ENCODE results near the gene CFAP68. TPM values are rescaled to one million over a fixed set of nuclear protein-coding genes. Genes with fewer than 3 reads are reported as not detected.
A peak's percentile ranks its signal among the peaks of the same experiment; 100 is the strongest.

Gene CFAP68
- total and polyA plus RNA-seq, 4 donors, result 15.2 to 49.0 (median 22.5) TPM

GRCh38 chr11:111846636-111847035, 32.7 kb upstream of the CFAP68 start:
- no peak overlapping the region for H3K4me3 ChIP-seq
- DNase-seq (no peak), ATAC-seq (ENCODE audit: insufficient read depth, low FRiP score) (no peak)
- 42 to 70% methylated on average over 1 of the region's 1 CpG for WGBS, 2 donors
- H3K27ac ChIP-seq (ENCODE audit: low read depth in 1 of 2, low read length in 1 of 2), result no peak overlapping the region
- peaks cover 8 to 37% (median 11%) of the 10 kb centered on the region in 4 donors for H3K36me3 ChIP-seq (ENCODE audit: control insufficient read depth in 4 of 4, insufficient read depth in 4 of 4, low read length in 4 of 4)
- H3K27me3 ChIP-seq (ENCODE audit: control insufficient read depth in 3 of 3, insufficient read depth in 3 of 3, low read length in 2 of 3), result no peaks in the 10 kb centered on the region
- no peak overlapping the region for H3K9ac ChIP-seq (ENCODE audit: insufficient read depth in 1 of 2, low read length in 2 of 2)
- no peaks in the 10 kb centered on the region for H3K4me1 ChIP-seq (ENCODE audit: control insufficient read depth in 5 of 5, insufficient read depth in 5 of 5, low read length in 5 of 5)
- H3K9me3 ChIP-seq (ENCODE audit: control insufficient read depth in 4 of 4, insufficient read depth in 3 of 4, low read length in 3 of 4), result no peaks in the 10 kb centered on the region
- TF ChIP-seq CTCF (IDR thresholded peaks at IDR 0.05; ENCODE audit: control extremely low read depth, extremely low read depth), result no peak

GRCh38 chr11:111849631-111850030, 29.7 kb upstream of the CFAP68 start:
- TF ChIP-seq CTCF (IDR thresholded peaks at IDR 0.05; ENCODE audit: control extremely low read depth, extremely low read depth), result no peak
- Histone ChIP-seq H3K27me3 (ENCODE audit: control insufficient read depth in 3 of 3, insufficient read depth in 3 of 3, low read length in 2 of 3) (no peaks in the 10 kb centered on the region), H3K9ac (ENCODE audit: insufficient read depth in 1 of 2, low read length in 2 of 2) (no peak overlapping the region), H3K4me3 (no peak overlapping the region), H3K9me3 (ENCODE audit: control insufficient read depth in 4 of 4, insufficient read depth in 3 of 4, low read length in 3 of 4) (no peaks in the 10 kb centered on the region), H3K27ac (ENCODE audit: low read depth in 1 of 2, low read length in 1 of 2) (no peak overlapping the region), H3K4me1 (ENCODE audit: control insufficient read depth in 5 of 5, insufficient read depth in 5 of 5, low read length in 5 of 5) (no peaks in the 10 kb centered on the region), H3K36me3 (ENCODE audit: control insufficient read depth in 4 of 4, insufficient read depth in 4 of 4, low read length in 4 of 4) (peaks cover 10 to 36% (median 12%) of the 10 kb centered on the region in 4 donors)
- WGBS, 2 donors, result 98 to 99% methylated on average over 3 of the region's 3 CpGs
- ATAC-seq (ENCODE audit: insufficient read depth, low FRiP score) (no peak), DNase-seq (no peak)

GRCh38 chr11:111851067-111851466, 28.3 kb upstream of the CFAP68 start:
- Histone ChIP-seq H3K36me3 (ENCODE audit: control insufficient read depth in 4 of 4, insufficient read depth in 4 of 4, low read length in 4 of 4) (peaks cover 10 to 34% (median 13%) of the 10 kb centered on the region in 4 donors), H3K4me3 (no peak overlapping the region), H3K27me3 (ENCODE audit: control insufficient read depth in 3 of 3, insufficient read depth in 3 of 3, low read length in 2 of 3) (no peaks in the 10 kb centered on the region), H3K9me3 (ENCODE audit: control insufficient read depth in 4 of 4, insufficient read depth in 3 of 4, low read length in 3 of 4) (no peaks in the 10 kb centered on the region), H3K9ac (ENCODE audit: insufficient read depth in 1 of 2, low read length in 2 of 2) (no peak overlapping the region), H3K27ac (ENCODE audit: low read depth in 1 of 2, low read length in 1 of 2) (no peak overlapping the region), H3K4me1 (ENCODE audit: control insufficient read depth in 5 of 5, insufficient read depth in 5 of 5, low read length in 5 of 5) (no peaks in the 10 kb centered on the region)
- ATAC-seq (ENCODE audit: insufficient read depth, low FRiP score) (no peak), DNase-seq (no peak)
- no peak for TF ChIP-seq CTCF (IDR thresholded peaks at IDR 0.05; ENCODE audit: control extremely low read depth, extremely low read depth)
- WGBS, 2 donors, result 92 to 93% methylated on average over 8 of the region's 8 CpGs

- DNase-seq, result peak in 2 of 3 donors; percentile 11 to 13
- H3K9ac ChIP-seq (ENCODE audit: insufficient read depth in 1 of 2, low read length in 2 of 2), result no peak overlapping the region
- no peak overlapping the region for H3K4me3 ChIP-seq
- H3K27me3 ChIP-seq (ENCODE audit: control insufficient read depth in 3 of 3, insufficient read depth in 3 of 3, low read length in 2 of 3), result no peaks in the 10 kb centered on the region
- H3K4me1 ChIP-seq (ENCODE audit: control insufficient read depth in 5 of 5, insufficient read depth in 5 of 5, low read length in 5 of 5), result no peaks in the 10 kb centered on the region
- H3K36me3 ChIP-seq (ENCODE audit: control insufficient read depth in 4 of 4, insufficient read depth in 4 of 4, low read length in 4 of 4), result peaks cover 10 to 28% (median 13%) of the 10 kb centered on the region in 4 donors
- no peak overlapping the region for H3K27ac ChIP-seq (ENCODE audit: low read depth in 1 of 2, low read length in 1 of 2)
- H3K9me3 ChIP-seq (ENCODE audit: control insufficient read depth in 4 of 4, insufficient read depth in 3 of 4, low read length in 3 of 4), result no peaks in the 10 kb centered on the region
- ATAC-seq (ENCODE audit: insufficient read depth, low FRiP score), result no peak
- TF ChIP-seq CTCF (IDR thresholded peaks at IDR 0.05; ENCODE audit: control extremely low read depth, extremely low read depth), result no peak
Observed at GRCh38 chr11:111851636-111852035, 27.7 kb upstream of the CFAP68 start.
